Measurements from ENCODE around the gene TMEM175. TPM values are rescaled to one million over a fixed set of nuclear protein-coding genes. Genes with fewer than 3 reads are reported as not detected.

TMEM175 gene
- total and polyA plus RNA-seq, 2 of the 13 experiments (the other 11 are each of a cell fraction or from before 2014, with no cell fraction given) = 5.1 to 9.9 TPM

DNA sequence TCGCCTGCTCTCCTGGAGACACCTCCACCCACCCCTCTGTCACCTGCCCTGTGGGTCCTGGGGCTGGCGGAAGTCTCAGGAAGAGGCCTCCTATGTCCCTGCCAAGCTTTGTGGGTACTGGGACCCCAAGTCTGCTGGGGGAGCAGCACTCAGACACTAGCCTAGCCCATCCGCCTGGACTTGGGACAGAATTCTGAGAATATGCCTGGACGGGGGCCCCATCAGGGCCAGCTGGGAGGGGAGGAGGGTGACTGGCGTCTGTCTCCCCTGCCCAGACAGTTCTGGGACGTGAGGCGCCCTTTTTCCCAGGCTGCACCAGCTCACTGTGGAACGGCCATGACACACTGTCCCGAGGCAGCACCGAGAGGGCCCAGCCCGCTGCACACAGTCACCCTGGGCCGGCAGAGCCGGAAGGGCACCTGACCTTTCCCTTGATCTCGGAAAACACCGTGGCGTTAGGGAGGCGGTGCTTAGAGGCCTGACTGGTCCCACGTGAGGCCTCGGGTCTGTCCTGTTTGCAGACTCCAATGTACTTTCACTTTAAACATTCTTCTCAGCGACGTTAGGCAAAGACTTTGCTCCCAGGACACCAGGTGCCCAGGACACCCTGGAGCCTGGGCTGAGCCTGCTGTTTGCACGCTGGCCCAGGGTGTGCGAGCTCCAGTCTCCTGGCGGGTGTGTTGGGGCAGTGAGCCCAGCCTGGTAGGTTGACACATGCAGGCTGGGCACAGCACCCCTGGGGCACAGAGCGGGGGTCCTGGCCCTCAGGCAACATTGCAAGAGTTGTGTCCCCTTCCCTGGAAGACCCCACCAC is 60.2 kb downstream of the TMEM175 start (continued):
- TF ChIP-seq, protein P1, sequence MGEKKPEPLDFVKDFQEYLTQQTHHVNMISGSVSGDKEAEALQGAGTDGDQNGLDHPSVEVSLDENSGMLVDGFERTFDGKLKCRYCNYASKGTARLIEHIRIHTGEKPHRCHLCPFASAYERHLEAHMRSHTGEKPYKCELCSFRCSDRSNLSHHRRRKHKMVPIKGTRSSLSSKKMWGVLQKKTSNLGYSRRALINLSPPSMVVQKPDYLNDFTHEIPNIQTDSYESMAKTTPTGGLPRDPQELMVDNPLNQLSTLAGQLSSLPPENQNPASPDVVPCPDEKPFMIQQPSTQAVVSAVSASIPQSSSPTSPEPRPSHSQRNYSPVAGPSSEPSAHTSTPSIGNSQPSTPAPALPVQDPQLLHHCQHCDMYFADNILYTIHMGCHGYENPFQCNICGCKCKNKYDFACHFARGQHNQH (CRISPR knock-in tag; IDR thresholded peaks at IDR 0.05) = peak; percentile 87
- TF ChIP-seq, protein P2, sequence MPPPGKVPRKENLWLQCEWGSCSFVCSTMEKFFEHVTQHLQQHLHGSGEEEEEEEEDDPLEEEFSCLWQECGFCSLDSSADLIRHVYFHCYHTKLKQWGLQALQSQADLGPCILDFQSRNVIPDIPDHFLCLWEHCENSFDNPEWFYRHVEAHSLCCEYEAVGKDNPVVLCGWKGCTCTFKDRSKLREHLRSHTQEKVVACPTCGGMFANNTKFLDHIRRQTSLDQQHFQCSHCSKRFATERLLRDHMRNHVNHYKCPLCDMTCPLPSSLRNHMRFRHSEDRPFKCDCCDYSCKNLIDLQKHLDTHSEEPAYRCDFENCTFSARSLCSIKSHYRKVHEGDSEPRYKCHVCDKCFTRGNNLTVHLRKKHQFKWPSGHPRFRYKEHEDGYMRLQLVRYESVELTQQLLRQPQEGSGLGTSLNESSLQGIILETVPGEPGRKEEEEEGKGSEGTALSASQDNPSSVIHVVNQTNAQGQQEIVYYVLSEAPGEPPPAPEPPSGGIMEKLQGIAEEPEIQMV (CRISPR knock-in tag; IDR thresholded peaks at IDR 0.05; ENCODE audit: low read depth) = peak; percentile 23; the same call in 1 of the 2 replicates
- TF ChIP-seq, protein P3, sequence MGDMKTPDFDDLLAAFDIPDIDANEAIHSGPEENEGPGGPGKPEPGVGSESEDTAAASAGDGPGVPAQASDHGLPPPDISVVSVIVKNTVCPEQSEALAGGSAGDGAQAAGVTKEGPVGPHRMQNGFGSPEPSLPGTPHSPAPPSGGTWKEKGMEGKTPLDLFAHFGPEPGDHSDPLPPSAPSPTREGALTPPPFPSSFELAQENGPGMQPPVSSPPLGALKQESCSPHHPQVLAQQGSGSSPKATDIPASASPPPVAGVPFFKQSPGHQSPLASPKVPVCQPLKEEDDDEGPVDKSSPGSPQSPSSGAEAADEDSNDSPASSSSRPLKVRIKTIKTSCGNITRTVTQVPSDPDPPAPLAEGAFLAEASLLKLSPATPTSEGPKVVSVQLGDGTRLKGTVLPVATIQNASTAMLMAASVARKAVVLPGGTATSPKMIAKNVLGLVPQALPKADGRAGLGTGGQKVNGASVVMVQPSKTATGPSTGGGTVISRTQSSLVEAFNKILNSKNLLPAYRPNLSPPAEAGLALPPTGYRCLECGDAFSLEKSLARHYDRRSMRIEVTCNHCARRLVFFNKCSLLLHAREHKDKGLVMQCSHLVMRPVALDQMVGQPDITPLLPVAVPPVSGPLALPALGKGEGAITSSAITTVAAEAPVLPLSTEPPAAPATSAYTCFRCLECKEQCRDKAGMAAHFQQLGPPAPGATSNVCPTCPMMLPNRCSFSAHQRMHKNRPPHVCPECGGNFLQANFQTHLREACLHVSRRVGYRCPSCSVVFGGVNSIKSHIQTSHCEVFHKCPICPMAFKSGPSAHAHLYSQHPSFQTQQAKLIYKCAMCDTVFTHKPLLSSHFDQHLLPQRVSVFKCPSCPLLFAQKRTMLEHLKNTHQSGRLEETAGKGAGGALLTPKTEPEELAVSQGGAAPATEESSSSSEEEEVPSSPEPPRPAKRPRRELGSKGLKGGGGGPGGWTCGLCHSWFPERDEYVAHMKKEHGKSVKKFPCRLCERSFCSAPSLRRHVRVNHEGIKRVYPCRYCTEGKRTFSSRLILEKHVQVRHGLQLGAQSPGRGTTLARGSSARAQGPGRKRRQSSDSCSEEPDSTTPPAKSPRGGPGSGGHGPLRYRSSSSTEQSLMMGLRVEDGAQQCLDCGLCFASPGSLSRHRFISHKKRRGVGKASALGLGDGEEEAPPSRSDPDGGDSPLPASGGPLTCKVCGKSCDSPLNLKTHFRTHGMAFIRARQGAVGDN (CRISPR knock-in tag; IDR thresholded peaks at IDR 0.05) = peak; percentile 88
- TF ChIP-seq ARNT (IDR thresholded peaks at IDR 0.05) (no peak), ZNF761 (CRISPR knock-in tag; conservative IDR thresholded peaks at IDR 0.05) (0 out of 2 replicates have a peak, but pooled peaks have one; percentile 29), ZNF709 (CRISPR knock-in tag; IDR thresholded peaks at IDR 0.05) (peak; percentile 71), ELF3 (CRISPR knock-in tag; IDR thresholded peaks at IDR 0.05) (peak; percentile 89), ZNF343 (CRISPR knock-in tag; IDR thresholded peaks at IDR 0.05) (peak; percentile 58; the same call in 1 of the 2 replicates), ZNF496 (CRISPR knock-in tag; IDR thresholded peaks at IDR 0.05; ENCODE audit: insufficient replicate concordance) (no peak), ZNF460 (CRISPR knock-in tag; IDR thresholded peaks at IDR 0.05; ENCODE audit: borderline replicate concordance) (no peak)
- TF ChIP-seq, protein P4, sequence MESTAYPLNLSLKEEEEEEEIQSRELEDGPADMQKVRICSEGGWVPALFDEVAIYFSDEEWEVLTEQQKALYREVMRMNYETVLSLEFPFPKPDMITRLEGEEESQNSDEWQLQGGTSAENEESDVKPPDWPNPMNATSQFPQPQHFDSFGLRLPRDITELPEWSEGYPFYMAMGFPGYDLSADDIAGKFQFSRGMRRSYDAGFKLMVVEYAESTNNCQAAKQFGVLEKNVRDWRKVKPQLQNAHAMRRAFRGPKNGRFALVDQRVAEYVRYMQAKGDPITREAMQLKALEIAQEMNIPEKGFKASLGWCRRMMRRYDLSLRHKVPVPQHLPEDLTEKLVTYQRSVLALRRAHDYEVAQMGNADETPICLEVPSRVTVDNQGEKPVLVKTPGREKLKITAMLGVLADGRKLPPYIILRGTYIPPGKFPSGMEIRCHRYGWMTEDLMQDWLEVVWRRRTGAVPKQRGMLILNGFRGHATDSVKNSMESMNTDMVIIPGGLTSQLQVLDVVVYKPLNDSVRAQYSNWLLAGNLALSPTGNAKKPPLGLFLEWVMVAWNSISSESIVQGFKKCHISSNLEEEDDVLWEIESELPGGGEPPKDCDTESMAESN (CRISPR knock-in tag; conservative IDR thresholded peaks at IDR 0.05) = peak; percentile 44; the same call in 1 of the 2 replicates
- TF ChIP-seq, protein P5, sequence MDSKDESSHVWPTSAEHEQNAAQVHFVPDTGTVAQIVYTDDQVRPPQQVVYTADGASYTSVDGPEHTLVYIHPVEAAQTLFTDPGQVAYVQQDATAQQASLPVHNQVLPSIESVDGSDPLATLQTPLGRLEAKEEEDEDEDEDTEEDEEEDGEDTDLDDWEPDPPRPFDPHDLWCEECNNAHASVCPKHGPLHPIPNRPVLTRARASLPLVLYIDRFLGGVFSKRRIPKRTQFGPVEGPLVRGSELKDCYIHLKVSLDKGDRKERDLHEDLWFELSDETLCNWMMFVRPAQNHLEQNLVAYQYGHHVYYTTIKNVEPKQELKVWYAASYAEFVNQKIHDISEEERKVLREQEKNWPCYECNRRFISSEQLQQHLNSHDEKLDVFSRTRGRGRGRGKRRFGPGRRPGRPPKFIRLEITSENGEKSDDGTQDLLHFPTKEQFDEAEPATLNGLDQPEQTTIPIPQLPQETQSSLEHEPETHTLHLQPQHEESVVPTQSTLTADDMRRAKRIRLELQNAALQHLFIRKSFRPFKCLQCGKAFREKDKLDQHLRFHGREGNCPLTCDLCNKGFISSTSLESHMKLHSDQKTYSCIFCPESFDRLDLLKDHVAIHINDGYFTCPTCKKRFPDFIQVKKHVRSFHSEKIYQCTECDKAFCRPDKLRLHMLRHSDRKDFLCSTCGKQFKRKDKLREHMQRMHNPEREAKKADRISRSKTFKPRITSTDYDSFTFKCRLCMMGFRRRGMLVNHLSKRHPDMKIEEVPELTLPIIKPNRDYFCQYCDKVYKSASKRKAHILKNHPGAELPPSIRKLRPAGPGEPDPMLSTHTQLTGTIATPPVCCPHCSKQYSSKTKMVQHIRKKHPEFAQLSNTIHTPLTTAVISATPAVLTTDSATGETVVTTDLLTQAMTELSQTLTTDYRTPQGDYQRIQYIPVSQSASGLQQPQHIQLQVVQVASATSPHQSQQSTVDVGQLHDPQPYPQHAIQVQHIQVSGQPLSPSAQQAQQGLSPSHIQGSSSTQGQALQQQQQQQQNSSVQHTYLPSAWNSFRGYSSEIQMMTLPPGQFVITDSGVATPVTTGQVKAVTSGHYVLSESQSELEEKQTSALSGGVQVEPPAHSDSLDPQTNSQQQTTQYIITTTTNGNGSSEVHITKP (CRISPR knock-in tag; IDR thresholded peaks at IDR 0.05; ENCODE audit: low read depth) = peak; percentile 74
- TF ChIP-seq, protein P6, sequence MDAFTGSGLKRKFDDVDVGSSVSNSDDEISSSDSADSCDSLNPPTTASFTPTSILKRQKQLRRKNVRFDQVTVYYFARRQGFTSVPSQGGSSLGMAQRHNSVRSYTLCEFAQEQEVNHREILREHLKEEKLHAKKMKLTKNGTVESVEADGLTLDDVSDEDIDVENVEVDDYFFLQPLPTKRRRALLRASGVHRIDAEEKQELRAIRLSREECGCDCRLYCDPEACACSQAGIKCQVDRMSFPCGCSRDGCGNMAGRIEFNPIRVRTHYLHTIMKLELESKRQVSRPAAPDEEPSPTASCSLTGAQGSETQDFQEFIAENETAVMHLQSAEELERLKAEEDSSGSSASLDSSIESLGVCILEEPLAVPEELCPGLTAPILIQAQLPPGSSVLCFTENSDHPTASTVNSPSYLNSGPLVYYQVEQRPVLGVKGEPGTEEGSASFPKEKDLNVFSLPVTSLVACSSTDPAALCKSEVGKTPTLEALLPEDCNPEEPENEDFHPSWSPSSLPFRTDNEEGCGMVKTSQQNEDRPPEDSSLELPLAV (CRISPR knock-in tag; conservative IDR thresholded peaks at IDR 0.05; ENCODE audit: low read depth) = no peak

All from HepG2 (cell line).